HG02852 (cell line): ENCODE measurements around the gene GRID1.

ENCODE experiments used
- ATAC-seq: cut with Tn5 transposase; IDR thresholded peaks from one replicate; pipeline ENCODE4 v1.9.1; 2021; ENCODE audit warnings: mild to moderate bottlenecking, moderate library complexity; ENCODE audit not compliant: unreplicated experiment

Gene GRID1

DNA sequence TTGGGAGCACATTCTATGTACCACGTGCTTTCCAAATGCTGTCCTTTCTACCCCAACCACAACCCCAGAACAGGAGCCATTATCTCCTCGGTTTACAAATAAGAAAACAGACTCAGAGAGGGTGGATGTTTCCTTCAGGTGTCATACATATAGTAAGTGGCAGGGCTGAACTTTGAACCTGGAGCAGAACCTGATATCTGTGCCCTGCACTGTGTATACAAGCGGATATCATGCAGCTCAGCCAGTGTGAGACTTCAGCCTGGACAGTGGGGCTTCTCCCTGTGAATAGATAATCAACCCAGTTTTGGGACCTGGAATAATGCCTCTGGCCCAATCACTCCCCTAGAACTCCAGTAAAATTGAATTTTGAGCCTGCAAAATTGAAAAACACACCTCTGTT lies 341.1 kb downstream of the GRID1 start:
- ATAC-seq: no peak

DNA sequence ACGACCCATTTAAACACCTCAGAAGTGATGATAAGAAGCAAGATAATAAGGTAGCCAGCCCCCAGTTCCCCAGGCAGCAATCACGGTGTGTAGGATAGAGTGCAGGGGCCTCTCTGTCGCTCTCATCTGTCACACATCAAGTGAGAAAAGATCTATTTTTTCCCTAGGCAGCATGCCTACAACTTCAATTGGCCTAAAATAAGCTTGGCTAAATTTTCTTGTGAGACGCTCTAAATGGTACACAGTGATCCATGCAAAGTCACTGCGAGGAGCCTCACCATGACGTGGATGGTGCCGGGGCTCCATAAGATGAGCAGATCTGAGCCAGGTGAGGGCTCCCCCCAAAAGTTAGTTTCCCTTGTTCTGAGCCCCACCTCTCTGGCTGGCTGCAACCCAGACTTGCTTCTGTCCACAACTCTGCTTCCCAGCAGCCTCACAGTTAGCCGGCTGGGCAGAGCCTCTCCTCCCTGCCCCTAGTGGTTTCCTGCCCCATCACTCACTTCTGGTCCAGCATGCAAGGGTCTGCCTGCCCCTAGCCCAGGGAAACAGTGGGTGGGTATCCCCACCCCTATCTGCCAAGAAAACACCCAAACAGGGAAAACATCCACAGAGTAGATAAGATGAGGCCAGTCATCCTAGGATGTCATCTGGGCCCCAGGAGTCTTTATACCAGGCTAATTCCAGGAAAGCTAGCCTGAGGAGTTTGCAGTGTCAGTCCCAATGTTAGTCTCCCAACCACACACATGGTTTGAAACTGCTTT lies 342.1 kb downstream of the GRID1 start:
- ATAC-seq: no peak

DNA sequence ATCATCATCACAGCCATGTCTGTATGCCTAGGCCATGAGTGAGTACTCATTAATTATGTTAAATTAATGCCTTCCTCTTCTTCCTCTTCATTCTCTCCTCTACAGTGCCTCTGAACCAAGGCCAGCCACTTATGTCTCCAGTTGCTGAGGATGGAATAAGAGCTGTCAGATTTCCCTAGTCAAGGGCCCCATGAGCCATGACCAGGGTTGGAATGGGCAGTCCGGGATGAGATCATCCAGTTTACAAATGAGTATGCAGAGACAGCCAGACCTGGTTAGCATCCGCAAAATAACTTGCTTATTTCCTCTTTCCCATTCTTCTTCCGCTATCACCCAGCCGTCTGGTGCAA lies 342.7 kb downstream of the GRID1 start:
- no peak for ATAC-seq

DNA sequence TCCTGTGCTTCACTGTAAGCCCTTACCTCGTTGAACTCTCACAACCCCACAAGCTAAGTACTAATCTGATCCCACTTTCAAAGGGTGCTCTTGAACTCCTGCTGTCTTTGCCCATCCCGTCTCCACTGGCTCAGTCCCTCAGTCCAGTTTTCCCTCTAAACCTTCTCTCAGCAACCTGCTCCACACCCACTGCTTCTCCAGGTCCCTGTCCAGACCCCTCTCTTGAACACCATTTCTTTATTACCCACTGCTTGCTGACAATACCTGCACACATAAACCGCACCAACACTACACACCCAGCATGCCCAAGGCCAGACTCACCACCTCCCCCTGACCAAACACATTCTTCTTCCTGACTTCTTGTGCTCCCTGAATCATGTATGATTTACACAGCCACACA lies 343.3 kb downstream of the GRID1 start:
- no peak for ATAC-seq

DNA sequence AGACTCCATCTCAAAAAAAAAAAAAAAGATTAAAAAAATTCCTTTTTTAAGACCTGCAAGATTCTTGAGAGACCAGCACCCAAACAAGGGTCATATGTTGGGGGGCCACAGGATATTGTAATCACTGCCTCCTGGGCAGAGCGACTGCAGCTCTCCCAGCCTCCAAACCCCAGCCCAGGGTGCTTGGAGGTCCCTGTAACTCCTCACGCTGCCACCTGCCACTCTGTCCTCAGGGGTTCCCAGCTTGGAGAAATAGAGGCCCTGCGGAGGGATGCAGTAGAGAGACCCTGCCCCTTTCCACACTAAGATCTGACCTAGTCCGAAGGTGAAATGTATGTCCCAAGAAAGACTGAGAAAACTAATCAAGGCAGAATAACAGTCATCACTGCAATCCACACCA lies 343.7 kb downstream of the GRID1 start:
- ATAC-seq: no peak

DNA sequence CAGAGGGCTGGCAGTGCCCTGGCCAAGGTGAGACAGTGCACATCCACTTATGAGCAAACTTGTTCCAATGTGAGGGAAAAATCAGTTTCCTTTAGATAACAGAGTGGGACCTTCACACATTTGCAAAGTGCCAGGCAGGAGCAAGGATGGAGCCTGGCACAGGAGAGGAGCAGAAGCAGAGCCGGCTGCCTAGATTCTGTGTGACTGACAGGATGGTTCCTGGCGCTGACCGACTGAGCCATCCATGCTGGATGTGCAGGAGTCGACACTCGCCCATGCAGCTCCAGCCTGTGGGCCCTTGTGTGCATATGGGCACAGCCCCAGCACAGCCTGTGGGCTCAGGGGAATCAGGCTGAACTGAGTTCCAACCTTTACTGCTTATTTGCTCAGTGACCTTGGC lies 346.5 kb downstream of the GRID1 start:
- ATAC-seq: no peak

DNA sequence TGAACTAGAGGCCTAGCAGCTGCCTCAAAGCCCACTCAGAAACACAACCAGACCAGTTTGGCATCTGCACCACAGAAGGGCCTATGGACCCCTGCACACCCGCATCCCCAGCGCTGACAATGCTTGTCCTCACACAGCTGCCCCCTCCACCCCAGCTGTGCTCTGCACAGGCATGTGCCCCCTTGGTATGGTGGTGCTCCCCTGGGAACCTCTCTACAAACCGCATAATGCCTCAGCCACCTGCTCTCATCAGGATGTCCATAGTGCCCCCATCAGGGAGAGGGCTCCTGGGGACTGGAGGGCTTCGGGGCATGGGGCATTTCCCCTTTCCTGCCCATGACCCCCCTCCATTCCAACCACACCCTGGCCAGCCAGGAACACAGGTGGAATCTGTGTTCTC lies 347.5 kb downstream of the GRID1 start:
- no peak for ATAC-seq

DNA sequence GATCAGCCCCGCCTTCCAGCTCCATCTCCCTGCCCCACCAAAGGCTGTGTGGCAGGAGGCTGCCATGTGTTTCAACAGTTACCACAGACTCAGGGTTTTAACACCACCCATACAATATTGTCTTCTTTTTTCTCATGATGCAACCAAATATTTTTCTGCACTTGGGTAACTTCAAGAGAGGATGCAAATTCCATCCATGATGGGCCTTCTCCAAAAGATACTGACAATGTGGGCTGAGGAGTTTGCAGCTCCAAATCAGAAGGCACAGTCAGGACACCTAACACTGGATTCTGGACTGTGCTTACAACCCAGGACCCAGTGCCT lies 347.9 kb downstream of the GRID1 start:
- ATAC-seq: no peak

DNA sequence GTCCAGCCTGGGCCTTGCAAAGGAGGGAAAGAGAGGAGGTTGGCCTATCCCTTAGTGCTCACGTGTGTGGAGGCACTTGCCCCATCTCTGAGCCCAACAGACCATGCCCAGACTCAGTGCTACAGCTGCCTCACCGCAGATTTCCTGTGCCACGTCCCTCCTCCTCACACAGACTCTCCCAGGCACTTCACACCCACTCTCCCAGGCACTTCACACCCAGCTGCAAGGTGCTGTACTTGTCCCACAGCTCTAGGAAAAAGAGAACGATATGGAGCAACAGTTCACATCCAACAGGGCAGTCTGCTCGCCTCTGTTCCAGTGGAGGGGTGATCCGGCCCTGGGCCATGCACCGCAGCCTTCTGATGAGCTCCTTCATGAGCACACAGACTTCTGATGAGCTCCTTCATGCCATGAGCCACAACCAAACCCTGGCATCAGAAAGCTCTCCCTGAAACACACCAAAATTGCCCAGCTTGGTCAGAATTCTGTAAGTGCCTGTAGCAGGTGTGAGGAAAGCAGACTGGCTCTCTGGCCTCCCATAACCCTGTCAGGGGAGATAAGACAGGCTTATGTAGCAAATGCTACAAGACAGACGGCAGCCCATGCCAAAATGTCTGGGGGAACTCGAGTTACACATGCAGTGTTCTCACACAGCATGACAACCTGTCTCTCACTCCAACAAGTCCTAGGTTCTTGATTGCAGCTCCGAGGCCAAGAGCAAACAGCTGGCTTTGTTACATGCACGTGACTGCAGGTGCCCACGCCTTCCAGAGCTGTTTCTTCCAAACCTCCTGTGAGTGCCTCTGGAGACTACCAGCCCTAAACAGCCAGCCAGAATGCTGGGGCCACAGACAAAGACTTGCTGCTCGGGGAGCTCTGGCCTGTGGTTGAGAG lies 348.5 kb downstream of the GRID1 start:
- no peak for ATAC-seq

DNA sequence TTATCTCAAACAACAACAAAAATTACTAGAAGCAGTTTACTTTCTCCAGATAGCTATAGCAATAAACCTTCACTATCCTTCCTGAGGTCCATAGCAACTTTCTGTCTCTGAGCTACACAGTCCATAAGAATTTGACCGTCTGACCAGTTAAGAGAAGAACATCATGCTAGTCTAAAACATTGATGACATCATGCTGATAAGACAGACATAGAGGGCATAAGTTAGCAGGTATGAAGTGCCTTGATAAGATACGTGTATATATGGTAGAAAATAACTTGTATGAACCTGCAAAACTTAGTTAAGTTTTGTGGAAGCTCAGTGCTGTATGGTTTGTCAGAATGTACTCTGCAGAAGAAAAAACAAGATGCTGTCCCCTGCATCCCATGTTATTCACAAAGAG lies 353.0 kb downstream of the GRID1 start:
- ATAC-seq: no peak

DNA sequence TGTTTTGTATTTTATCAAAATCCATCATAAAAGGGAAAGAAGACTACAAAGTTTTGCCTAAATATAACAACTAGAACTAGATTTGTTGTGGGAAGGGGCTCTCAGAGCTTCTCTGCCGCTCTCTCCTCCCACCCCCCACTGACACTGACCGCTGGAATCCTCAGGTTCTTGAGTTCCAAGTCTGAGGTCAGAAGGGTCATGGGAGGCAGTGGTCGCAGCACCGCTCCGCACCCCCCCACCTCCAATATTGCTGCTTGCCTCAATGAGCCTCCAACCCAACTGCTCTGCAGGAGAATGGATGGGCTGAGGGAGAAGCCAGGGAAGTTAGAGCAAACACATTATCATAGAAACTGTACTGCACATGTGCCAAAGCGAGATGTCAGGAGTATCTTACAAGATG lies 359.4 kb downstream of the GRID1 start:
- no peak for ATAC-seq

DNA sequence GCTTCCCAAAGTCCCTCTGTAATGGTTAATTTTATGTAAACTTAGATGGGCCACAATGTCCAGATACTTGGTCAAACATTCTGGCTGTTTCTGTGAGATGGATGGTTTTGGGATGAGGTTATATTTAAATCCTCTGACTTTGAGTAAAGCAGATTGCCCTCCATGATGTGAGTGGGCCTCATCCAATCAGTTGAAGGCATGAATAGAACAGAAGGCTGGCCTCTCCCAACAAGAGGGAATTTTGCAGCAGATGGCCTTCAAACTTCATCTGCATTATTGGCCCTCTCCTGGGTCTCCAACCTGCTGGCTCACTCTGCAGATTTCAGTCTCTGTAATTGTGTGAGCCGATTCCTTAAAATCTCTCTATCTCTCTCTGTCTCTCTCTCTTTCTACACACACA lies 362.3 kb downstream of the GRID1 start:
- no peak for ATAC-seq

DNA sequence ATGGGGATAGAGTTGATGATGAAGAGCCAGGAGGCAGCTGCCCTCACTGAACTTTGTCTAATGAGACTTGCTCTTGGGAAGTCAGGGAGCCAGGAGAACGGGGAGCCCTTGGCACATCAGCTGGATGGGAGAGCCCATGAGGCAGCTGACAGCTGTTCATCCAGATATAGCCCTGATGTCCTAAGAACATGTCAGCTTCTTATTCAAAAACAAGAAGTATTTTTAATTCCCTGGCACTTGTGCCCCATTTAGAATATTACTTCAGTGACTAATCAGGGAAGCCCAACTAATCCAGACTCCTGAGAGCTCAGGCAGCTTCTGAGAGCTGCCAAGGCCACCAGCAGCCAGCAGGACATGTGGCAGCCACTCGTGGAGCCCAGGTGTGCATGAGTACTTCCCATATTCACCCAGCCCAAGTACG lies 363.4 kb downstream of the GRID1 start:
- ATAC-seq: no peak

DNA sequence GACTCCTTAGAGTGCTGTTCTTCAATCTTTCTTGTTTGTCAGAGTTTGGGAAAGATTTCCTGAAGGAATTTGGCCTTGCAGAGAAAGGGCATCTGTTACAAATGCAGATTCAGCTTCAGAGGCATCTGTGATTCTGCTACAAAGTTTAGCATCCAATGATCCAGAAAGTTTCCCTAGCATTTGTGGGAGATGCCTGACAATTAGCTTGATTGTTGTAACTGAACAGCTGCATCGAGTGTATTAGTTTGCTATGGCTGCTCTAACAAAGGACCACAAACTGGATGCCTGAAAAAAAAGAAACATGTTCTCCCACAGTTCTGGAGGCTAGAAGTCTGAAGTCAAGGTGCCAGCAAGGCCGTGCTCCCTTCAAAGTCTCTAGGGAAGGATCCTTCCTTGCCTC lies 365.1 kb downstream of the GRID1 start:
- ATAC-seq: no peak

DNA sequence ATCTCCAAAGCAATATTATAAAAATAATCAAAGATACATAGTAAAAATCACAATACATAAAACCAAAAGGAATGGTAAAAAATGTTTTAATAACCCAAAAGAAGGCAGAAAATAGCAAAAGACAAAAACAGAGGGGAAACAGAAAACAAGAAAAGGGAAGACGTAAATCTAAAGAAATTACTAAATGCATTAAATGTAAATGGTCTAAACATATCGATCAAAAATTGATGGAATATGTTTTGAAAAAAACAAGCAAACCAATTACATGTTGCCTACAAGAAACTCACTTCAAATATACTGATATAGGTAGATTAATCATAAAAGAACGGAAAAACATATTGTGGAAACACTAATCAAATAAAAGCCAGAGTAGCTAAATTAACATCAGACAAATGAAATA lies 369.1 kb downstream of the GRID1 start:
- no peak for ATAC-seq

DNA sequence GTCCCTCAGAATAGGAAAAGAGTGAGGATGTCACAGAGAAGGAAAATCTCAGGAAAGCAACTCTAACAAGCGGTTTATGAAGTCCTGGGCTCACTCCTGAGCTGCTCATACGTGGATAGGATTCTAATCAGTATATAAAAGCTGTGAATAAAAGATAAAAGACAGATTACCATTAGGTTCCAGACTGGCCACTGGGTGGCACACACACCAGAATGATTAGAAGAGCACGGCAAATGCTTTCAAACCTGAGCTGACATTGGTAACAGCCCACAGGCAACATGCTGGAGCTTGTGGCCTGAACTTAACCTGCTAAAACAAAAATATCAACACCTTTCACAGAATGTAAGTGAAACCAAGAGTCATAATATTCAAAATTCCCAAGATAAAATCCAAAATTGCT lies 370.8 kb downstream of the GRID1 start:
- ATAC-seq: no peak

DNA sequence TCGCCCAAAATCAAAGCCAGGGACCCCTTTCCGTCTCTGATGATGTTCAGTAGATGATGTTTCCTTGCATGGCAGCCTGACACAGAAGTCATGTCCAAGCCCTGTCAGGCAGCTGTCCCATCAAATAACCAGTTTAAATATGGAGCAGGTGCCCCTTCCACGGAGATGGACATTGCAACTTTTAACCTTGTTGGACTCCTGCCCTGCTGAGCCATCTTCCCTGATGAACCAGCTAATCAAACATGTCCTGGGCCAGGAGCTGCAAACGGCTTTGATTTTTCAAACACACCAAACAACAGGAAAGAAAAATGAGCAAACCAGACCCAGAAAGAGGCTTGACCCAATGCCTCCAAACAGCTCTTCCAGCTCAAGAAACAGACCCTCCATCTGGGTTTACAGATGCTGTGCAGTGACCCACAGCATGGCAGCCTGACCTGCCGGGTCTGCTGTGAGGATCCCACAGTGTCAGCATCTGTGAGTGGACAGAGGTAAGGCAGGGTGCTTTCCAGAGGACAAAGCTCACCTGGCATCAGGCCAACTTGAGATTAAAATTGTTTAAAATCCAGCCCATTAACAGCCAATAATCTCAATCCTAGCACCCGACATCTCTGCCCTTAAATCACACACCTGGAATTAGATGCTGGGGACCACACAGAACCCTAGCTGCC lies 372.6 kb downstream of the GRID1 start:
- no peak for ATAC-seq

DNA sequence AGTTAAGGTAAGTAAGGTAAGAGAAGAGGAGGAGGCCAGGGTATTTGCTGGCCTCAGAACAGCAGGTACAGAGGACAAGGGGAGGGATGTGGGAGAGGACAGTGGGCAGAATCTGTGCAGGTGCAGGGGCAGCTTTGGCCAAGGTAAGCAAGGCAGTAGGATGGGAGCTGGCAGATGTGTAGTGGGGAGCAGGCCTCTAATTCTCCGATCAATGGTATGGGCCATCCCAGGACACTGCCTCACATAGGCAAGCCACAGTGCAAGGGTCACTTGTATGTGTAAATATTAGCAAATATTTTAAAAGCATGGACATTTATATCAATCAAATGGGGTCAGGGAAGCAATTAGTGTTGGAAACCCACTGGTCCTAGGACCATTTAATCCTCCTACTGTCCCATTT lies 373.5 kb downstream of the GRID1 start:
- no peak for ATAC-seq

DNA sequence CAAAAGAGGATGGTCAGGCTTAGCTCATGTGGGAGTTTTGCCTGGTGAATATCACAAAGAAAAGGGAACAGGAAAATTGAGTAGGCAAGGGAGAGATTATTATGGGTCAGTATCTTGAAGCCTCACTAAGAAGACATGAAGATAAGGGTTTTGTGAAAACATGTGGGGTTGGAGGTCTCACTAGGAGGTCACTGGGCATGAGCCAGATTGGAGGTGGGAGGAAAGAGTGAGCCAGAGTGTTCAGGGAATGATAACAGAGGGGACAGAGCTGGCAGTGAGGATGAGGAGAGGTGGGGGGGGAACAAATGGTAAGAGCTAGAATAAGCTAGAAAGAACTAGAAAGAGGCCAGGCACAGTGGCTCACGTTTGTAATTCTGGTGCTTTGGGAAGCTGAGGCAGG lies 374.3 kb downstream of the GRID1 start:
- ATAC-seq: no peak

DNA sequence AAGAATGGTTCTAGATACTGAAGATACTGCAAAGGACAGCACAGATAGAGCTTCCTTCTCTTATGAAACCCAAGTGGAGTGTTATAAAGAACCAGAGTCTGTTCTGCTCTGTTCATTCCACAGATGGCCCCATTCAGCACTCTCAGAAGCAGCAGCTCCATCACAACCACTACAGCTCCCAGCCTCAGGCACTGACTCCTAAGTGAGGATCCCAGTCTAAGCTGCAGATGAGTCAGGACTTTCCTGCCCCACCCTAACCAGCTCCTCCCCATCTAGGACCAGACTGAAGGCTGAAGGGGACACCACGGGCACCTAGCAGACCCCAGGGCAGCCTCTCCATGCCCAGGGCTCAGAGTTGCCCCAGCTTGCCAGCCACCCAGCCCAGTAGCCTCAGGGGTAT lies 379.8 kb downstream of the GRID1 start:
- no peak for ATAC-seq

DNA sequence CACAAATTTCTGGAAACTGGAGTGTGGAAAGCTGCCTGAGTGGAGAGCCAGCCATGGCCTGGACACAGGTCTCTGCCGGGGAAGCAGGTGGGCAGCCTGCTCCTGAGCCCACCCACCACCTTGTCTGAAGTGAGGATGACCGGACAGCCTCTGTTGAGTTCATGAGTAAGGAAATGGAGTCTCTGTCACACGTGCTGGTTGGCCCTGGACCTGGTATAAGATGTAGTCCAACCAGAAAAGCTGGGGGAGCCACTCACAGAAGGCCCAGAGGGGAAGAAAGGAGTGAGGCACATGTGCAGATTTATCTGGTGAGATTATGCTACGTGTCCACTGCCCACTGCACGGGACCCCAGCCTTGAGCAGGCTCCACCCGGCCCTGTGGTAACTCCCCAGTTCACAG lies 383.5 kb downstream of the GRID1 start:
- no peak for ATAC-seq

DNA sequence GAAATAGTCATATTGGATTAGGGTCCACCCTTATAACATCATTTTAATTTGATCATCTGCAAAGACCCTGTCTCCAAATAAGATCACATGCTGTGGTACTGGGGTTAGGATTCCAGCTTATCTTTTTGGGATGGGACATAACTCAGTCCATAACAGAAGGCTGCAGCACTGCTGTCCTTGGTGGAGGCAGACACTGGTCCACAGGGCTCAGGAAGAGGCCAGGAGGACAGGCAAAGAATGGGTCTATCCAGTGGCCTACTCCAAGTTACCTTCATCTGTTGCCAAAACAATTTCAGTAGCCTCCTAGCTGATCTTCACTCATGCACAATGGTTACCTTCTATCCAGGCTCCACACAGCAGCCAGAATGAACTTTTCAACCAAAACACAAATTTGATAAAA lies 387.0 kb downstream of the GRID1 start:
- no peak for ATAC-seq
